K562 (cell line): ENCODE measurements around the gene SORCS2. TPM values are rescaled to one million over a fixed set of nuclear protein-coding genes. Genes with fewer than 3 reads are reported as not detected.

Experiments used
- ATAC-seq: fragments of 200-7000 bp; cut with Tn5 transposase; 3 replicates; pipeline ENCODE4 v1.9.1; 2020; ENCODE audit warnings: moderate library complexity
- BruUV-seq: library from RNA; stranded (reverse); fragments of 400-500 nt; replicated peaks from 2 replicates; lab custom pipeline; 2021; lab: Mats Ljungman, UMichigan
- CTCF ChIA-PET: fragments of 300-600 bp; formaldehyde crosslinking; extraction: SDS; loops from one replicate; lab custom pipeline; 2021; ENCODE audit warnings: low intra/inter-chr PET ratio; lab: Yijun Ruan, JAX
- POLR2A ChIA-PET: fragments of 300-600, 350-650 bp; sonication (Branson Sonifier 250); formaldehyde crosslinking; extraction: SDS; loops from one replicate; lab custom pipeline; 2021; ENCODE audit warnings: antibody characterized with exemption, inconsistent platforms; lab: Yijun Ruan, JAX
- DNase-seq, 4 experiments: peaks; one replicate each; pipeline versions ENCODE4 v3.0.0 to v3.0.0-alpha.2; 2011 to 2018; ENCODE audit warnings: low spot score in 3 of 4, mixed read lengths in 3 of 4; ENCODE audit errors: extremely low read depth in 1 of 4
- FAIRE-seq: peaks from 2 replicates; lab custom pipeline; 2011; peaks lifted over from hg19 to GRCh38; lab: Jason Lieb, UNC
- H2AFZ ChIP-seq: 2 replicates; pipeline ENCODE4 v1.6.0; 2011; ENCODE audit warnings: low read depth, low read length, control low read depth, inconsistent platforms
- H3K27ac ChIP-seq: fragments of 200-600 bp; 3 replicates; pipeline ENCODE4 v1.8.0; 2011; ENCODE audit warnings: low read depth, mild to moderate bottlenecking, control low read depth, inconsistent platforms, low read length, moderate library complexity, mixed read lengths; ENCODE audit errors: extremely low read depth
- H3K27me3 ChIP-seq, 2 experiments: fragments of 300-600 bp in 1 of 2; 2 replicates in 1 of 2; 3 replicates in 1 of 2; pipeline versions ENCODE4 v1.6.0 to v1.8.0; 2011; ENCODE audit warnings: inconsistent platforms in 2 of 2, low read length in 2 of 2, mild to moderate bottlenecking in 1 of 2, mixed read lengths in 1 of 2, moderate library complexity in 1 of 2; ENCODE audit not compliant: control insufficient read depth in 2 of 2, insufficient read depth in 2 of 2
- H3K36me3 ChIP-seq: fragments of 300-600 bp; 3 replicates; pipeline ENCODE4 v1.8.0; 2011; ENCODE audit warnings: mild to moderate bottlenecking, low read length, inconsistent platforms; ENCODE audit not compliant: control insufficient read depth, insufficient read depth
- H3K4me1 ChIP-seq, 2 experiments: fragments of 200-600 bp in 1 of 2; replicated peaks in 1 of 2; 2 replicates in 1 of 2; 3 replicates in 1 of 2; pipeline versions ENCODE4 v1.5.1 to v1.8.0; 2011; ENCODE audit warnings: inconsistent platforms in 2 of 2, low read length in 2 of 2, mild to moderate bottlenecking in 1 of 2, mixed read lengths in 1 of 2, moderate library complexity in 1 of 2; ENCODE audit not compliant: control insufficient read depth in 2 of 2, insufficient read depth in 2 of 2
- H3K4me2 ChIP-seq: 2 replicates; pipeline ENCODE4 v1.6.1; 2011; ENCODE audit warnings: low read length, control low read depth, inconsistent platforms, mixed read lengths; ENCODE audit not compliant: insufficient read depth
- H3K4me3 ChIP-seq: fragments of 200-600 bp; sonication (generic), shearing (Covaris generic); 2 replicates; pipeline ENCODE4 v1.5.1; 2016; ENCODE audit warnings: control low read depth, inconsistent platforms
- H3K79me2 ChIP-seq: fragments of 200-600 bp; 3 replicates; pipeline ENCODE4 v1.8.0; 2011; ENCODE audit warnings: low read length, inconsistent platforms; ENCODE audit not compliant: control insufficient read depth, insufficient read depth
- H3K9ac ChIP-seq, 2 experiments: 2 replicates each; pipeline versions ENCODE4 v1.6.0 to v1.6.1; 2011; ENCODE audit warnings: low read depth in 2 of 2, low read length in 2 of 2, control low read depth in 1 of 2, inconsistent platforms in 1 of 2, mild to moderate bottlenecking in 1 of 2, mixed read lengths in 1 of 2; ENCODE audit not compliant: insufficient read depth in 1 of 2
- H3K9me1 ChIP-seq: one replicate; pipeline ENCODE4 v1.6.0; 2011; ENCODE audit warnings: inconsistent platforms, mild to moderate bottlenecking, low read length, moderate library complexity; ENCODE audit not compliant: control insufficient read depth, insufficient read depth
- H3K9me3 ChIP-seq: replicated peaks from 2 replicates; pipeline ENCODE4 v1.5.1; 2011; ENCODE audit warnings: low read depth, low read length, inconsistent platforms; ENCODE audit not compliant: control insufficient read depth, insufficient read depth
- H4K20me1 ChIP-seq: replicated peaks from 2 replicates; pipeline ENCODE4 v1.6.1; 2011; ENCODE audit warnings: low read length, inconsistent platforms, mixed read lengths; ENCODE audit not compliant: control insufficient read depth, insufficient read depth
- HDAC2 ChIP-seq: fragments of 450-650 bp; IDR thresholded peaks from 2 replicates; pipeline ENCODE4 v1.6.1; 2016; ENCODE audit warnings: mild to moderate bottlenecking
- LEF1 ChIP-seq: fragments of 450-650 bp; IDR thresholded peaks from 2 replicates; pipeline ENCODE4 v1.6.1; 2016; ENCODE audit warnings: mild to moderate bottlenecking
- NKRF ChIP-seq: fragments of 450-650 bp; IDR thresholded peaks from 2 replicates; pipeline ENCODE4 v1.6.1; 2016; ENCODE audit warnings: borderline replicate concordance
- SMAD1 ChIP-seq: fragments of 150-350 bp; IDR thresholded peaks from 2 replicates; pipeline ENCODE4 v1.6.1; 2014; ENCODE audit warnings: low read length, low read depth; ENCODE audit not compliant: partially characterized antibody
- VEZF1 ChIP-seq: fragments of 200-800 bp; sonication (Bioruptor generic); IDR thresholded peaks from 2 replicates; pipeline ENCODE4 v1.6.1; 2017; ENCODE audit warnings: missing genetic modification characterization, missing compliant biosample characterization
- ZNF274 ChIP-seq: IDR thresholded peaks from 2 replicates; pipeline ENCODE4 v1.6.1; 2011; ENCODE audit warnings: low read depth, mild to moderate bottlenecking, low read length, moderate library complexity, borderline replicate concordance
- WGBS: fragments of 100-300 bp; shearing (Covaris generic); methylation state at CpG from one replicate; pipeline ENCODE4 v1.1.6; 2016; ENCODE audit warnings: low coverage, mixed read lengths; ENCODE audit not compliant: insufficient coverage; ENCODE audit errors: missing lambda C conversion rate; 5-methylcytosine and 5-hydroxymethylcytosine counted together
- in situ Hi-C: fragments of 300-500 bp; cut with MboI; formaldehyde crosslinking; loops from 4 replicates; pipeline ENCODE4 v1.15.0; 2018; ENCODE audit warnings: inconsistent platforms, mixed read lengths
- intact Hi-C: fragments of 100-400 bp; cut with micrococcal nuclease; formaldehyde crosslinking; loops from 2 replicates; pipeline ENCODE4 v1.14.2; 2022
- polyA plus RNA-seq, 8 experiments: library from polyadenylated mRNA; depleted of rRNA in 4 of 8; stranded (reverse) in 5 of 8; unstranded in 3 of 8; fragments of >200 nt; fragmentation: Nextera tagmentation in 2 of 8; fragmentation: Illumina TruSeq in 1 of 8; extraction: Ambion mirVana in 2 of 8; extraction: Trizol in 1 of 8; gene quantifications; 2 replicates each; pipeline versions ENCODE4 v1.2.1 to v1.2.3, GENCODE V29; 2011 to 2014; ENCODE audit warnings: inconsistent platforms in 1 of 8, missing spikeins in 1 of 8
- total RNA-seq, 7 experiments: library from RNA; depleted of rRNA in 6 of 7; stranded (reverse); fragments of >200 nt in 6 of 7; fragmentation: Illumina TruSeq in 2 of 7; extraction: Trizol in 2 of 7; gene quantifications; 2 replicates each; pipeline versions ENCODE4 v1.2.1 to v1.2.3, GENCODE V29; 2011 to 2021; ENCODE audit warnings: low replicate concordance in 1 of 7

SORCS2 gene
- total and polyA plus RNA-seq, 9 of the 15 experiments (the other 6 are each of a cell fraction or from before 2014, with no cell fraction given): not detected

- Histone ChIP-seq H3K27me3 (peaks cover 17 to 62% of the 10 kb centered on the region in 2 experiments; a peak in 4 of 5 replicates), H3K9me1 (no peaks in the 10 kb centered on the region), H4K20me1 (0 out of 2 replicates have a peak, but pooled peaks cover 7% of the 10 kb centered on the region), H3K4me3 (no peak overlapping the region), H3K27ac (no peak overlapping the region), H3K79me2 (no peaks in the 10 kb centered on the region), H3K9me3 (no peaks in the 10 kb centered on the region), H3K9ac (no peak overlapping the region), H3K4me1 (no peaks in the 10 kb centered on the region), H3K4me2 (no peak overlapping the region), H2AFZ (no peak overlapping the region), H3K36me3 (no peaks in the 10 kb centered on the region)
- DNase-seq: no peak
- ATAC-seq: no peak
- BruUV-seq: no TSS peak
- POLR2A ChIA-PET: no interaction called here
- TF ChIP-seq ZNF274: no peak
- intact Hi-C loops (no loop called here), in situ Hi-C loops (no loop called here)
- 3% methylated on average over 17 of the region's 20 CpGs for WGBS
- no peak for FAIRE-seq
- CTCF ChIA-PET: no interaction called here
These were observed 554.2 kb downstream of the SORCS2 start for GRCh38 chr4:7746351-7747061.

- Histone ChIP-seq H3K4me1 (no peaks in the 10 kb centered on the region), H2AFZ (no peak overlapping the region), H4K20me1 (0 out of 2 replicates have a peak, but pooled peaks cover 7% of the 10 kb centered on the region), H3K9ac (no peak overlapping the region), H3K4me3 (no peak overlapping the region), H3K9me3 (no peaks in the 10 kb centered on the region), H3K9me1 (no peaks in the 10 kb centered on the region), H3K27me3 (peaks cover 17 to 60% of the 10 kb centered on the region in 2 experiments; a peak in 4 of 5 replicates), H3K36me3 (no peaks in the 10 kb centered on the region), H3K4me2 (no peak overlapping the region), H3K27ac (no peak overlapping the region), H3K79me2 (no peaks in the 10 kb centered on the region)
- in situ Hi-C loops: no loop called here
- WGBS: 5% methylated on average over 7 of the region's 7 CpGs
- POLR2A ChIA-PET: no interaction called here
- no TSS peak for BruUV-seq
- DNase-seq: no peak
- no peak for ATAC-seq
- FAIRE-seq: no peak
- intact Hi-C loops: no loop called here
- CTCF ChIA-PET: no interaction called here
- no peak for TF ChIP-seq VEZF1
- TF ChIP-seq NKRF: no peak
- TF ChIP-seq HDAC2: no peak
- TF ChIP-seq SMAD1: no peak
- TF ChIP-seq LEF1: no peak
These were observed 554.7 kb downstream of the SORCS2 start for GRCh38 chr4:7747062-7747385.
